NCI-H1417 treated with DMSO at 0.1 percent for 48 hours (cell line): ENCODE results near the gene EEF1AKMT3.
A peak's percentile ranks its signal among the peaks of the same experiment; 100 is the strongest.

ENCODE experiments used
- DNase-seq: peaks from one replicate; lab custom pipeline; 2025; lab: John Stamatoyannopoulos, UW

The EEF1AKMT3 gene

GRCh38 chr12:57751432-57751787, 21.0 kb upstream of the EEF1AKMT3 start:
- no peak for DNase-seq

- peak; percentile 98 for DNase-seq
These were observed 20.4 kb upstream of the EEF1AKMT3 start, which contains the start of gene CDK4 for GRCh38 chr12:57751788-57752667. CDK4 (minus strand) TSS chr12:57752310; CDS start chr12:57751717, 593 bp downstream.

- no peak for DNase-seq
These were observed 19.8 kb upstream of the EEF1AKMT3 start for GRCh38 chr12:57752668-57753000.

GRCh38 chr12:57753756-57754337, 18.6 kb upstream of the EEF1AKMT3 start:
- DNase-seq, result no peak

- DNase-seq, result peak; percentile 74
These were observed 17.8 kb upstream of the EEF1AKMT3 start, which contains the start of gene MARCHF9 for GRCh38 chr12:57754411-57755193. MARCHF9 (plus strand) TSS chr12:57755103; CDS start chr12:57755529, 426 bp downstream.

- DNase-seq, result no peak
These were observed 17.3 kb upstream of the EEF1AKMT3 start for GRCh38 chr12:57755194-57755453.

- no peak for DNase-seq
These were observed 16.7 kb upstream of the EEF1AKMT3 start for GRCh38 chr12:57755454-57756372.

- no peak for DNase-seq
These were observed 15.7 kb upstream of the EEF1AKMT3 start for GRCh38 chr12:57756406-57757341.

- DNase-seq, result no peak
These were observed 14.6 kb upstream of the EEF1AKMT3 start for GRCh38 chr12:57757771-57758170.

- no peak for DNase-seq
These were observed 13.7 kb upstream of the EEF1AKMT3 start for GRCh38 chr12:57758552-57759359.

- no peak for DNase-seq
These were observed 12.9 kb upstream of the EEF1AKMT3 start for GRCh38 chr12:57759360-57759980.

GRCh38 chr12:57760347-57760982, 11.9 kb upstream of the EEF1AKMT3 start:
- no peak for DNase-seq

- no peak for DNase-seq
These were observed 10.9 kb upstream of the EEF1AKMT3 start for GRCh38 chr12:57761391-57761998.

- DNase-seq, result no peak
These were observed 10.0 kb upstream of the EEF1AKMT3 start for GRCh38 chr12:57762463-57762862.

- DNase-seq, result no peak
These were observed 8.3 kb upstream of the EEF1AKMT3 start for GRCh38 chr12:57763881-57764661.

GRCh38 chr12:57764662-57765002, 7.8 kb upstream of the EEF1AKMT3 start:
- no peak for DNase-seq

- DNase-seq, result no peak
These were observed 7.3 kb upstream of the EEF1AKMT3 start for GRCh38 chr12:57765003-57765697.
